ENCODE measurements around the gene GGT7.

DNA sequence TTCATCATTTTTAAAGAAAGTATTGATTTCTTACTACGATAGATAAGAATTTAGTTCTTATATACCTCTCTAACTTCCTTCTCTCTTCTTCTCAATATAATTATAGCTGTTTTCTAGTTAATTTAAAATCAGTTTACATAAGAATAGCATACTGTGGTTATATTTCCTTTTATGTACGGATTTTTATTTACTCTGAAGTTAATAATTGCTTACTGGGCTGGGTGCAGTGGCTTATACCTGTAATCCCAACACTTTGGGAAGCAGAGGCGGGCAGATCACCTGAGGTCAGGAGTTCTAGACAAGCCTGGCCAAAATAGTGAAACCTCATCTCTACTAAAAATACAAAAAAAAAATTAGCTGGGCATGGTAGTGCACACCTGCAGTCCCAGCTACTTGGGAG, 13.5 kb upstream of the GGT7 start:
- TF ChIP-seq EZH2phosphoT487 (conservative IDR thresholded peaks at IDR 0.05; ENCODE audit: low read length), result no peak
- TF ChIP-seq, protein P1, sequence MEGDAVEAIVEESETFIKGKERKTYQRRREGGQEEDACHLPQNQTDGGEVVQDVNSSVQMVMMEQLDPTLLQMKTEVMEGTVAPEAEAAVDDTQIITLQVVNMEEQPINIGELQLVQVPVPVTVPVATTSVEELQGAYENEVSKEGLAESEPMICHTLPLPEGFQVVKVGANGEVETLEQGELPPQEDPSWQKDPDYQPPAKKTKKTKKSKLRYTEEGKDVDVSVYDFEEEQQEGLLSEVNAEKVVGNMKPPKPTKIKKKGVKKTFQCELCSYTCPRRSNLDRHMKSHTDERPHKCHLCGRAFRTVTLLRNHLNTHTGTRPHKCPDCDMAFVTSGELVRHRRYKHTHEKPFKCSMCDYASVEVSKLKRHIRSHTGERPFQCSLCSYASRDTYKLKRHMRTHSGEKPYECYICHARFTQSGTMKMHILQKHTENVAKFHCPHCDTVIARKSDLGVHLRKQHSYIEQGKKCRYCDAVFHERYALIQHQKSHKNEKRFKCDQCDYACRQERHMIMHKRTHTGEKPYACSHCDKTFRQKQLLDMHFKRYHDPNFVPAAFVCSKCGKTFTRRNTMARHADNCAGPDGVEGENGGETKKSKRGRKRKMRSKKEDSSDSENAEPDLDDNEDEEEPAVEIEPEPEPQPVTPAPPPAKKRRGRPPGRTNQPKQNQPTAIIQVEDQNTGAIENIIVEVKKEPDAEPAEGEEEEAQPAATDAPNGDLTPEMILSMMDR (IDR thresholded peaks at IDR 0.05; ENCODE audit: insufficient read depth, low read length, poor library complexity, severe bottlenecking), result no peak
